KOPT-K1 (cell line): Measurements from ENCODE around the gene ZRANB1.
"Not testable (repeated sequence)": the region's sequence is repeated elsewhere in the genome, so short reads cannot be mapped to it uniquely, and the experiment has no call there.

Experiments used
- H3K27ac ChIP-seq: fragments of 200-600 bp; sonication (generic); 2 replicates; pipeline ENCODE4 v1.5.1; 2016; ENCODE audit warnings: antibody characterized with exemption, mild to moderate bottlenecking, low read depth, low read length; ENCODE audit not compliant: poor library complexity, severe bottlenecking
- H3K36me3 ChIP-seq: fragments of 200-600 bp; sonication (generic); 2 replicates; pipeline ENCODE4 v1.5.1; 2017; ENCODE audit warnings: antibody characterized with exemption, mild to moderate bottlenecking, low read length, moderate library complexity; ENCODE audit not compliant: insufficient read depth
- H3K9me3 ChIP-seq: fragments of 200-600 bp; sonication (generic); 2 replicates; pipeline ENCODE4 v1.5.1; 2017; ENCODE audit warnings: antibody characterized with exemption, low read length, mild to moderate bottlenecking; ENCODE audit not compliant: insufficient read depth, poor library complexity, severe bottlenecking

ZRANB1 gene

DNA sequence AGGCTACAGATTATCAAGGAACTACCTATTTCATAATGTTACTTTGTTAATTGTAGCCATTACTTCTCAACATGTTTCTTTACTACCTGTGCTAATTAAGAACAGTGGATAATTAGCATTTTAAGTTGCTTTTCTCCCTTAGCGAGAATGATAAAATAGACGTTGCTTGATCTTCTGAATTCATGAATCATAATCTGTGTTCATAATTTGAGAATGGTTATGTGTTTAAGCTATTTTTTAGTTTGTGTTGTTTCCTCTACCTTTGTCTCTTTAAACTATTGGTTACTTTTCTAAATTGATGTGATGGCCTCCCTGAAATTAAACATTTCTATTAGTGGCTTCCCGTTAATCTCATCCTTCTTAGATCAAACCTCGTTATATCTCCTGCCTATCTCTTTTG, at the start of gene ZRANB1:
Gene ZRANB1, plus strand, starts transcription at position 301 of the 400 bp plus-strand sequence. CDS start 371 bp downstream, outside the sequence.
- peaks cover 27% of the 10 kb centered on the region for H3K36me3 ChIP-seq
- H3K27ac ChIP-seq = no peak within 1 kb of the TSS
- no peaks in the 10 kb centered on the region for H3K9me3 ChIP-seq

DNA sequence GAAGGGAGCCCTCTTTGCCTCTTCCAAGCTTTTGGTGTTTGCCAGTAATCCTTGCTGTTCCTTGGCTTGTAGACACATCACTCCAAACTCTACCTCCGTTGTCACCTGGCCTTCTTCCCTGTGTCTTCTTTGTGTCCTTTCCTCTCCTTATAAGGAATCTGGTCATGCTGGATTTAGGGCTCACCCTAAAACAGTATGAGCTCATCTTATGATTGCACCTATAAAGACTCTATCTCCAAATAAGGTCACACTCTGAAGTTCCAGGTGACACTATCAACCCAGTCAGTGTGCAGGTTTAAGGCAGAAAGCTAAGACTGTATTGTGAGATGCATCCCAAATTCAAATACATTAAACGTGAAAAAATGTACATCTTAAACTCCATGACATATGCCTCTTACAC, 49.0 kb upstream of the ZRANB1 start:
- Histone ChIP-seq H3K9me3 (no peaks in the 10 kb centered on the region), H3K27ac (no peak overlapping the region), H3K36me3 (no peaks in the 10 kb centered on the region)

DNA sequence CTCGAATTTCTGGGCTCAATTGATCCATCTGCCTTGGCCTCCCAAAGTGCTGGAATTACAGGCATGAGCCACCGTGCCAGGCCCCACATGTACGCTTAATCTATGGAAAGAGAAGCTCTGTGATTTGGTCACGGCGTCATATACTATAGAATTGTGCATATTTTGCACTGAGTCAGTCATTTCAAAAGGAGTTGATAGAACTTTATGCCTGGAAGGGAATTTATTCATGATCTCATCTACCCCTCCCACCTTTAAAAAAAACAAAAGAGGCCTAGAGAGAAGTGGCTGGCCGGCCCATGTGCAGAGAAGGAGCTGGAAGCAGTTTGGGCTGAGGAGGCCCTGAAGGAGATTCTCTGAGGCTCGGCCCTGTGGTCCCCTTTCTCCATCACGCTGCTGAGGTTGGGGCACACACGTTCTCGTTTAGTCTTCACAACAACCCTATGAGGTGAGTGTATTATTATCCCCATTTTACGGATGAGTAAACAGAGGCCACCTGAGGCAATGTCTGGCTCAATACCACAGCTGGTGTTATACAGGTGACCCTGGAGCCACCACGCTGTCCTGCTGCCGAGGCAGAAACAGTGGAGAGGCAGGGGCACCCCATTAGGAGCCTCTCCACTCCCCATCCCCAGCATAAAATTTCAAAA, 47.2 kb upstream of the ZRANB1 start:
- no peaks in the 10 kb centered on the region for H3K9me3 ChIP-seq
- no peaks in the 10 kb centered on the region for H3K36me3 ChIP-seq
- no peak overlapping the region for H3K27ac ChIP-seq

DNA sequence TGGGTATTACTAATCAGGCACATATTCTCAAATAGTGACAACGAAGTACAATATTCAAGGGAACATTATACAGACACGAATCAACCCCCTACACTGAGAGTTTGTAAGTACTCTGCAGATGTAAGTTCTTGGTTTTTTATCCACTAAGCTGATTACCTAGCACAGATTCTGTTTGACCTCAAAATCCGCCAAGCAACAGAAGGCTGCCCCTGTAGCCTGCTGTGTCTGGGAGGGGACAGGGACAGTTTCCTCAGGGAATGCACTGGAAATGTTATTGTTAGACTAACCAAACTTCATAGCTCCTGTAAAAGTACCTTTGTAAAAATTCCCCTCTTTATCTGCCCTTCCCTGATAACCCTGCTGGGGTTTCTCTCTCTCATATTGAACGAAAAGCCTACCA, 45.2 kb upstream of the ZRANB1 start:
- H3K36me3 ChIP-seq = no peaks in the 10 kb centered on the region
- H3K27ac ChIP-seq = no peak overlapping the region
- no peaks in the 10 kb centered on the region for H3K9me3 ChIP-seq

DNA sequence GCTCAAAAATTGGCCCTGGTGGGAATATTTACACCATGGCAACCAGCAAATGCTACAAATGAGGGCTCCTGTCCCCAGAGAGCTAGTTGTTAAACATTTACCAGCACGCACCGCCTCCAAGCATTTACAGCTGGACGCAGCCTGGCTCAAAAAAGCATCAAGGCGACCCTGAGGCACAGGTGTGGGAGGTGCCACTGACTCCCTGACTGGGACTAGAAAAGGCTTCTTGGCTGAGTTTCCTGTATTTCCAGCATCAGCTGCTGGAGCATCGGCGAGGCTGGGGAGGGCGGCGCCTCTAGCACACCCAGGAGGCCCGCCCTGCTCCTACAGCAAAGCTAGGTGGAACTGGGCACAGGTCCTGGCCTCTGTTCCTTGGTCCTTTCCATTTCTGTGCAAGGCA, 43.5 kb upstream of the ZRANB1 start:
- Histone ChIP-seq H3K36me3 (no peaks in the 10 kb centered on the region), H3K9me3 (no peaks in the 10 kb centered on the region), H3K27ac (no peak overlapping the region)

DNA sequence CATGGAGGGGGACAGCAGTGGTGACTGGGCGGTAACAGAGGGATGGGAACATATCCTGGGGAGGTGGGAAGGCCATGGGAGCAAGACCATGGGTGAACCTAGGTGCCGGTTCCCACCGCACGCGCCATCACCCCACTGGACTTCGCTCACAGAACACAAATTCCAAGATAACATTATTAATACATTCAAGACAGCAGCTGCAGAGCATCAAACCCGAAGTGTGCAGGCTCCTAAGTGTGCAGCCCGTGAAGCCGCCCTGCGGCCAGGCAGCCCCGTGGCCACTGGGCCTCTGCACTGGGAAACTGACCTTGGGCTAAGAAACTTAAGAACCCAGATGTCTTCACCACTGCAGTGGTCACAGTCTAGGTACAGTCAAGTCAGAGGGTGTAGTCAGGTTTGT, 42.8 kb upstream of the ZRANB1 start:
- Histone ChIP-seq H3K27ac (no peak overlapping the region), H3K36me3 (no peaks in the 10 kb centered on the region), H3K9me3 (no peaks in the 10 kb centered on the region)

DNA sequence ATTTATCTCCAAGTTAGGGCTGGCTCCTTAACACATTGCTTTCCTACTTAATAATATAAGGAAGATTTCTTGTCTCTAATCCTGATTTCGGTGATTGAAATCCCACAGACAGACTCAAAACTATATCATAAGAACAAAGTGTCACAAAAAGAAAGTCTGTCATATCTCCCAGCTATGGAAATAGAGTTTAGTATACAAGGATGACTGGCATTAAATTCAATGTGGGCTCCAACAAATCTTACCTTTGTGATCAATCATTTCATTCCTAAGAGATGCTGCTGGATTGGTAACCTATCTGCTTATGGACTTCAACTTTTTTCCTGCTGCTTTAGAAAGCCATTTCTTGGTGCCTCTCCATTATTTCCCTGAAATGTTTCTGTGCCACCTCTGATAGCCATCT, 39.5 kb upstream of the ZRANB1 start:
- no peaks in the 10 kb centered on the region for H3K9me3 ChIP-seq
- H3K36me3 ChIP-seq = no peaks in the 10 kb centered on the region
- H3K27ac ChIP-seq = no peak overlapping the region

DNA sequence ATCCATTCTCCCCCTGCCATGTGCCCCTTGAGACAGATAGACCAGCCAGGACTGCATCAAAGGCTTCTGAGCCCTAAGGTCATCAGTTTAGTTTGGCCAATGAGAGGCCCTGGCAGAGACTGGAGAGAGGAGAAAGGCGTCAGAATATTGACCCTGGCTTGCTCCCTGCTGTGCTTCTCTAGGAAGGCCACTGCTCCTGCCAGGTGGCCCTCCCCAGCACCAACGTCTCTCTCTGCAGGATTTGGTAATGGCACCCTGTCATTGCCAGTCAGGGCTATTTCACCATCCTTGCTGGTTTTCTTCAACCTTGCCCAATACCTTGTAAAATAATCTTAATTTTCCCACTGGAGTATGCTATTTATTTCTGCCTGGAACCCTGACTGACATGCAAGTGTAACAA, 38.8 kb upstream of the ZRANB1 start:
- Histone ChIP-seq H3K9me3 (no peaks in the 10 kb centered on the region), H3K36me3 (no peaks in the 10 kb centered on the region), H3K27ac (no peak overlapping the region)

DNA sequence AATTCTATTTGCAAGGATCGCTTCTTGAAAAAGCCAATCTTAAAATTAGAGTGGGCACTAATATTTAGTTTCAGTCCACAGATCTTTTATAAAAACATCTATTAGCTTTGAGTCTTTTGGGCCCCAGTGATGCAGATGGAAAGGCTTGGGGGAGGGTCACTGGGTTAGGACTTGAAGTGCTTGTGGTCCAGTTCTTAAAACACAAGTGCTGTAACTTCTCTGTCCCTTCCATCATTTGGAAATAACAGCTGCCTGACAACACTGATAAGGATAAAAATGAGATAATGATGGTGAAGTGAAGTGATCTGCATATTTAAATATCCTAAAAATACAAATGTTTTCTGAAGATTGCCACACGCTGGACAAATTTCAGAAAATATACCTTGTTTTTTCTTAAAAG, 37.1 kb upstream of the ZRANB1 start:
- Histone ChIP-seq H3K27ac (no peak overlapping the region), H3K36me3 (no peaks in the 10 kb centered on the region), H3K9me3 (no peaks in the 10 kb centered on the region)

DNA sequence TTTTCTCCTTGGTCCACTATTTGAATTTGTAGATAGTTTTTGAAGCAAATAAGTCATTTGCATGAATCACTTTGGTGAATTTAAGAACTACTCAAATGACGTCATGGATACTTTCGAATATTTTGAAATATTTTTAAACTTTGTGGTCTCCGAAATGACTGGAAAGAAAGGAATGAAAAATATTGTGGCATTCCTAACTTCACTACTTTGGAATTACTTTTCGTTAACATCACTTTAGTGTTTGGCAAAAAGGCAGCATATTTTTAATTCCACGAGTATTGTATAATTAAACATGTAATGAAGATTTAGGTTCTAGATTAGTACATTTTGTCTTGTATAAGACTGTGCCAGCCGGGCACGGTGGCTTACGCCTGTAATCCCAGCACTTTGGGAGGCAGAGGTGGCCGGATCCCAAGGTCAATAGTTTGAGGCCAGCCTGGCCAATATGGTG, 35.3 kb upstream of the ZRANB1 start:
- Histone ChIP-seq H3K9me3 (no peaks in the 10 kb centered on the region), H3K27ac (no peak overlapping the region)

DNA sequence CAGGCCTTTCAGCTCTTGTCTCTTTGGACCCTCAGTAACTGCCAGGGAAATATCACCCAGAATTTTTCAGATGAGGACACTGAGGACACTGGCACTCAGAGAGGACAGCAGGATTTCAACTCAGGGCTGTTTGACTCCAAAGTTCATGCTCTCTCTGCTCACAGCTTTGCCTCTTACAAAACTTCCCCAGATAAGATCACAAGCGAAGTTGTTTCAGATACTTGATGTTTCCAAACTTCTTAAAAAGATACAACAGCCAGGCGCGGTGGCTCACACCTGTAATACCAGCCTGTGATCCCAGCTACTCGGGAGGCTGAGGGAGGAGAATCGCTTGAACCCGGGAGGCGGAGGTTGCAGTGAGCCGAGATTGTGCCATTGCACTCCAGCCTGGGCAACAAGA, 32.4 kb upstream of the ZRANB1 start:
- Histone ChIP-seq H3K36me3 (no peaks in the 10 kb centered on the region), H3K27ac (no peak overlapping the region), H3K9me3 (no peaks in the 10 kb centered on the region)

More for the DNA sequence above, 35.3 kb upstream of the ZRANB1 start:
- H3K36me3 ChIP-seq = no peaks in the 10 kb centered on the region

DNA sequence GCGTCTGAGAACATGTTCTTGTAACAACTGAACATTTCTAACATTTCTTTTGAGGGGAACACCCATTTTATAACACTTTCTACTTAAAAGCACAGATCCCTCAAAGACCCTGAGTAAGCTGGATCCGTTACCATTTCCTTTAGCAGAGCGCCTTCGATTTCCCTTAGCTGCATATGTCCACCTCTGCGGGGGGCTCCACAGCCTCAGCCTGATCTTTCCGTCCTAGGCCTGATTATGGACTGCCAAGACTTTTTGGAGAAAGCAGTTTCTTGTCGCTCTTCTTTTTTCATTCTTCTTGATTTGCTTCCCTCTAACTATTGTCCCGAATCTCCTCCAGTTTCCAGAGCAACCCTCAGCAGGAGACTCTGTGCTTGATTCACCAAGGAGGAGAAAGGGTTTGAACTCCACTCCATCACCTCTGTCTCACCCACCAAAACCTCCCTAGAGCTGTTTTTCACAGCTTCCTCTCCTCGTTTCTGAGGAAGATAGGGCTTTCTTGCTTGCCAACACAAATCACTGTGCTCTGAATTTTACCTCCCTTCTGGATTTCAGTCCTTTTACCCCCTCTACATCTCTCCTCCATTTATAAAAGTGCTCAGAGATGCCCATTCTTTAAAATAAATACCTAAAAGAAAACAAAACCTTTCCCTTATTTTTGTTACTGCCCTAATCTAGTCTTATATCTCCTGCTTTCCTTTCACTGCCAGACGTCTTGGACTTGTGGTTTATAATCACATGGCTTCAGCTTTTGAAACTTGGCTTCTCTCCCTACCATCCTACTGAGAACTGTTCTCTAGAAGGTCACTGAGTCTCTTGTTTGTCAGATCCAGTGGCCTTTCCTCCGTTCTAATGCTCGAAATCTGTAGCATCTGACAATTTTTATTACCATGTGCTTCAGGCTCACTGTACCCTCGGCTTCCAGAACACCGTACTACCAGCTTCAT, 30.5 kb upstream of the ZRANB1 start:
- Histone ChIP-seq H3K27ac (no peak overlapping the region), H3K9me3 (no peaks in the 10 kb centered on the region), H3K36me3 (no peaks in the 10 kb centered on the region)

DNA sequence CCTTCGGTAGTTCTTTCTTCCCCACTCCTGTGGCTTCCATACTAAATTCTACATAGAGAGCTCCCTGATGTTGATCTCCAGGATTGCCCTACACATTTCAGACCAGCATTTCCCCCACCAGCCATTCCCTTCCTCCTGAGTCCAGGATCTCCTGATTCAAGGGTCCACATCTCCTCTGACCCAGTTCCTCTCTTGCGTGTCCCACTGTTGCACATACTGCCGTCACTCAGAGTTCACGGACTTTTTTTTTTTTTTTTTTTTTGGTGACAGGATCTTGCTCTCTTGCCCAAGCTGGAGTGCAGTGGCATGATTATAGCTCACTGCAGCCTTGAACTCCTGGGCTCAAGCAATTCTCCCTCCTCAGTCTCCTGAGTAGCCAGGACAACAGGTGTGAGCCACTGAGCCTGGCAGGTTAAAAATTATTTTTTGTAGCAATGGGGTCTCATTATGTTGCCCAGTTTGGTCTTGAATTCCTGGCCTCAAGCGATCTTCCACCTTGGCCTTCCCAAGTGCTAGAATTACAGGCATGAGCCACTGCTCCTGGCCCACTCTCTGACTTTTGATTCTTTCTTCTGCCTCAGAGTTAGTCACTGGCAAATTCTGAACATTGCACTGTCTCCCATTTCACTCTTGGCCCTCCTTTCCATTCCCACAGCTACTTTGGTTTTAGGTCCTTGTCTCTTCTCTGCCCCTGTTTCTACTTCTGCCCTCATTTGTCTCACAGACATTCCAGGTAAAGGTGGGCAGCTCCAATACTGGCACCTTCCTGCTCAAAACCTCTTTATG, 29.6 kb upstream of the ZRANB1 start:
- H3K27ac ChIP-seq = no peak overlapping the region
- H3K9me3 ChIP-seq = no peaks in the 10 kb centered on the region
- no peaks in the 10 kb centered on the region for H3K36me3 ChIP-seq

DNA sequence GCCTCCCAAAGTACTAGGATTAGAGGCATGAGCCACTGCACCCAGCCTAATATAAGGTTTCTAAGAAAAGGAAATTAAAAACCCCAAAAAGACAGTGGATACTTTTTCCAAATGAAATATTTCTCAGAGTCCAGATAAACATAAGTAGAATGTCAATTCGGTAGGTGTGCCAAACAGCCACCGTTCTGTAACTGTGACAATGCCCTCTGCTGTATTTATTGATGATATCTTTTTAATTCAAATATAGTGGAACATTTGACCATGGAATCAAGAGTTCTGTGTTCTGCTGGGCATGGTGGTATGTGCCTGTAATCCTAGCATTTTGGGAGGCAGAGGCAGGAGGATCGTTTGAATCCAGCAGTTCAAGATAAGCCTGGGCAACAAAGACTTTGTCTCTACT, 28.8 kb upstream of the ZRANB1 start:
- Histone ChIP-seq H3K36me3 (no peaks in the 10 kb centered on the region), H3K9me3 (no peaks in the 10 kb centered on the region), H3K27ac (no peak overlapping the region)

DNA sequence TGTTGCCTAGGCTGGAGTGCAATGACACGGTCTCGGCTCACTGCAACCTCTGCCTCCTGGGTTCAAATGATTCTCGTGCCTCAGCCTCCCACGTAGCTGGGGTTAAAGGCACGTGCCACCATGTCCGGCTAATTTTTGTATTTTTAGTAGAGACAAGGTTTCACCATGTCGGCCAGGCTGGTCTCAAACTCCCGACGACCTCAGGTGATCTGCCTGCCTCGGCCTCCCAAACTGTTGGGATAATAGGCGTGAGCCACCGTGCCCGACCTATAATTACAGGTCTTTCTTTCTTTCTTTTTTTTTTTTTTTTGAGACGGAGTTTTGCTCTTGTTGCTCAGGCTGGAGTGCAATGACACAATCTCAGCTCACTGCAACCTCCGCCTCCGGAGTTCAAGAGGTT, 27.5 kb upstream of the ZRANB1 start:
- H3K36me3 ChIP-seq, H3K9me3 ChIP-seq, H3K27ac ChIP-seq: not testable (repeated sequence)
